ENCODE data around the gene CCDC50. TPM values are rescaled to one million over a fixed set of nuclear protein-coding genes. Genes with fewer than 3 reads are reported as not detected.

The CCDC50 gene
- total RNA-seq, 2 donors from 2014 or later, result 41.8 to 48.6 TPM

DNA sequence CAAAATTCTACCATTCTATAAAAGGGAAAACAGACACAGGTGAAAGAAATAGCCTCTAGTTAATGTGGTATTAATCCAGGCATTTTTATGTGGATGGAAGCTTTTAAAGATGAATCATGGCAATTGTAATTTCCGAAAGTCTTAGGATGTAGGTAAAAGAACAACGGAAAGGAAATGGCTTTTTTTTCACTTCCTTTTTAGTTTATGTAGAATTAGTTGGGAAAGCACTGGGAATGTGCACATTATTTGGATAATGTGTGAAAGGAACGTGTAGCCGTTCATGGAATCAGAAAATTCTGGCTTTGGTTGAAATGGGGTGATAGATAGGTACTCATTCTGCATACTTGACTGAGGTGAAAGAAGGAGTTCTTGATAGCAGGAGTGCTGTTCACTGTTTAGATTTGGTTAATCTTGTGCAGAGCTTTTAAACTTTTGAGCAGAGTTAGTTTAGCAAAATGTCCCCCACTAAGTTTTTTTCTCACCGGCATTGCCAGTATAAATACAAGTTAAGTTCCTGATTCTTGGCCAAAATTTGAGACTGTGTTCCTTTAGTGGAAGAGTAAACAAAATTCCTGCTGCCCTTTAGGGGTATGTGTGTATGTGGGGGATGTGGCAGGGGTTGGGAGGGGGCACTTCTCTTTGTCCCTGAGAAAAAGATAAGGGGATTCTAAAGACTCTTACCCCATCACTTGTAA is 21.3 kb downstream of the CCDC50 start:
- Mint-ChIP-seq H3K4me3 (no peak overlapping the region), H3K36me3 (ENCODE audit: low read depth) (no peaks in the 10 kb centered on the region), H3K27ac (peak overlapping the region; percentile 69), H3K9me3 (no peaks in the 10 kb centered on the region), H3K4me1 (peaks cover 34% of the 10 kb centered on the region), H3K27me3 (ENCODE audit: insufficient read depth) (no peaks in the 10 kb centered on the region)
- Histone ChIP-seq H3K4me3 (ENCODE audit: low read length) (no peak overlapping the region), H3K27ac (ENCODE audit: low read depth, low read length) (no peak overlapping the region), H3K4me1 (ENCODE audit: control insufficient read depth, insufficient read depth, low read length) (no peaks in the 10 kb centered on the region), H3K9me3 (ENCODE audit: control insufficient read depth, low read length) (no peaks in the 10 kb centered on the region), H3K36me3 (ENCODE audit: control insufficient read depth, insufficient read depth, low read length) (no peaks in the 10 kb centered on the region), H3K9ac (ENCODE audit: extremely low read depth, low read length, poor library complexity, severe bottlenecking) (no peak overlapping the region), H3K27me3 (ENCODE audit: control insufficient read depth, insufficient read depth, low read length, poor library complexity, severe bottlenecking) (no peaks in the 10 kb centered on the region)
- WGBS, 2 experiments (ENCODE audit: insufficient coverage in 1 of 2, insufficient read length in 1 of 2), result 83 to 100% methylated on average over 4 to 5 of the region's 5 CpGs
- no peak for TF ChIP-seq CTCF (conservative IDR thresholded peaks at IDR 0.05)
- DNase-seq, result no peak

- Mint-ChIP-seq H3K36me3 (ENCODE audit: low read depth) (no peaks in the 10 kb centered on the region), H3K27ac (no peak overlapping the region), H3K4me1 (peaks cover 39% of the 10 kb centered on the region), H3K9me3 (no peaks in the 10 kb centered on the region), H3K4me3 (no peak overlapping the region), H3K27me3 (ENCODE audit: insufficient read depth) (no peaks in the 10 kb centered on the region)
- WGBS, 2 experiments (ENCODE audit: insufficient coverage in 1 of 2, insufficient read length in 1 of 2), result 89% methylated on average over 1 of the region's 1 CpG; no CpG with 5 or more reads in 1 of the 2 experiments
- Histone ChIP-seq H3K36me3 (ENCODE audit: control insufficient read depth, insufficient read depth, low read length) (no peaks in the 10 kb centered on the region), H3K9me3 (ENCODE audit: control insufficient read depth, low read length) (no peaks in the 10 kb centered on the region), H3K27ac (ENCODE audit: low read depth, low read length) (no peak overlapping the region), H3K4me3 (ENCODE audit: low read length) (no peak overlapping the region), H3K4me1 (ENCODE audit: control insufficient read depth, insufficient read depth, low read length) (no peaks in the 10 kb centered on the region), H3K27me3 (ENCODE audit: control insufficient read depth, insufficient read depth, low read length, poor library complexity, severe bottlenecking) (no peaks in the 10 kb centered on the region), H3K9ac (ENCODE audit: extremely low read depth, low read length, poor library complexity, severe bottlenecking) (no peak overlapping the region)
- TF ChIP-seq CTCF (conservative IDR thresholded peaks at IDR 0.05), result no peak
- no peak for DNase-seq
Measured at GRCh38 chr3:191352014-191352413, 22.8 kb downstream of the CCDC50 start.

DNA sequence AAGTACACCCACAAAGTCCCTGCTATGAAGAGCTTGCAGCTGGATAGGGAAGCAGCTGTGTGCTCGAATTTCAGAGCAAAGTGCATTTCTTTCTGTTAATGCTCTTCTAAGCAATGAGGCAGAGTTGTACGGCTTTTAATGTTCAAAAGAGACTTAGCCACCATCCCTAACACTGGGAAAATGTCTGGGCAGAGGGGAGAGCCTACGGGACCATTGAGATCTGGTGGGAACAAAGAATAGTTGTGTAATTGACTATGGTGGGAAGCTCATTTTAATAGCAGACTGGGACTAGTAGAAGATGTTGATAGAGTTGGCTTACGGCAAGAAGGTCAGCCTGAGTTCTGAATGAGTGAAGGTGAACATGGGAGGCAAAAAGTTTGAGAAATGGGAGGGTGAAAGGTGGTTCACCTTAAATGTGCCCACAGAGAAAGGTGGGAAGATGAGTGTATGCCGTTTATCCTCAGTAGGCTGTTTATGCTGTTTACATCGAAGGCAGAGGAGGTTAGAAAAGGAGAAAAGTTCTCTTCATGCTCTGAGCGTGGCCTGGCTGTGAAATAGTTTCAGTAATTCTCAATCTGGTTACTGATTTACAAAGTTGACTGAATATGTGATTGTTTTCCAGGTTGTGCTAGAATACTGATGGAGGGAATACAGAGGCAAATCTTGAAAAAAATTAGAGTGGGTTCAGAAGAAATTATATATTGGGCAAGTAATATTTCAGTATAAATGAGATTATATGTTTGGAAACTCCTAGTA is 24.0 kb downstream of the CCDC50 start:
- no peak for DNase-seq
- H3K4me3 ChIP-seq (ENCODE audit: low read length), result no peak overlapping the region
- H3K4me1 ChIP-seq (ENCODE audit: control insufficient read depth, insufficient read depth, low read length), result no peaks in the 10 kb centered on the region
- Mint-ChIP-seq H3K4me1 (peaks cover 33% of the 10 kb centered on the region), H3K27ac (no peak overlapping the region), H3K9me3 (no peaks in the 10 kb centered on the region), H3K36me3 (ENCODE audit: low read depth) (peaks cover 4% of the 10 kb centered on the region), H3K27me3 (ENCODE audit: insufficient read depth) (no peaks in the 10 kb centered on the region), H3K4me3 (no peak overlapping the region)
- H3K9ac ChIP-seq (ENCODE audit: extremely low read depth, low read length, poor library complexity, severe bottlenecking), result no peak overlapping the region
- 73 to 84% methylated on average over 3 to 7 of the region's 7 CpGs for WGBS, 2 experiments (ENCODE audit: insufficient coverage in 1 of 2, insufficient read length in 1 of 2)
- H3K9me3 ChIP-seq (ENCODE audit: control insufficient read depth, low read length), result no peaks in the 10 kb centered on the region
- H3K36me3 ChIP-seq (ENCODE audit: control insufficient read depth, insufficient read depth, low read length), result peaks cover 12% of the 10 kb centered on the region
- H3K27me3 ChIP-seq (ENCODE audit: control insufficient read depth, insufficient read depth, low read length, poor library complexity, severe bottlenecking), result no peaks in the 10 kb centered on the region
- H3K27ac ChIP-seq (ENCODE audit: low read depth, low read length), result peak overlapping the region; percentile 45
- no peak for TF ChIP-seq CTCF (conservative IDR thresholded peaks at IDR 0.05)
